Measurements from ENCODE around the gene CTSZ. TPM values are rescaled to one million over a fixed set of nuclear protein-coding genes. Genes with fewer than 3 reads are reported as not detected.

The CTSZ gene
- total and polyA plus RNA-seq, 2 donors from 2014 or later, result 200 to 234 TPM

DNA sequence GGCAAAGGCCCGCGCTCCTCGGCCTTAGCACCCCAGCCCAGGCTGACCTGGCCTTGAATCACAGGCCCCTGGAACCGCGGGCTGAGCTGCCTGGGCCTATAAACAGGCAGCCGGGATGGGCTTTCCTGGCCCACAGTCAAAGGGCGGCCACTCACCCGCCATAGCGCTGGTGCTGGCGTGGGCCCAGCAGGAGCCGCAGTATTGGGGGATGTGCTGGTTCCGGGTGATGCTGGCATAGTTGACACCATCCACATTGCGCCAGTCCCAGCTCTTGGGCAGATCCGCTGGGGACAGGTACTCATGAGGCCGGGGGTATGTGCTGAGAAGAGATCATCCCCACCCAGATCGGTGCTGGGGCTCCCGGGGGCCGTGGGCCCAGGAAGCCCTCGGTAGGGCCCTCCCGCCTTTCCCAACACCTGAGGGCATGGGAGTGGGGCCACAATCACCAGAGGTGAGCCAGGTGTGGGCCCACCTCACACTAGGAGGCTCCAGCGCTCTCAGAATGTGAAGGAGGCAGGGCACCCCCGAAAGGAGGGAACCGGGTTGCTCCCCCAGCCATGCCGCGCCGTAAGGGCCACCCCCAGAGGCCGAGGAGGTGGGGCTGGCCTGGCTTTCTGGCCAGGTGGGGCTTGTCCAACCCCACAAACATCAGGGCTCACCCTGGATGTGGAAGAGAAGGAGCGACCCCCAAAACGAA is 739 bp downstream of the CTSZ start:
- intact Hi-C loops (cut with DNase I), result no loop called here
- H3K36me3 ChIP-seq (ENCODE audit: control insufficient read depth in 2 of 3, insufficient read depth in 3 of 3, low read length in 3 of 3), result peaks cover 0 to 2% (median 0%) of the 10 kb centered on the region in 3 donors
- H3K4me1 ChIP-seq (ENCODE audit: control insufficient read depth in 2 of 3, insufficient read depth in 2 of 3, low read depth in 1 of 3, low read length in 3 of 3), result peaks cover 0 to 18% (median 14%) of the 10 kb centered on the region in 3 donors
- DNase-seq (peak in 1 of 5 donors; percentile 76), FAIRE-seq (no peak)
- H3K27me3 ChIP-seq (ENCODE audit: control insufficient read depth, insufficient read depth, low read length), result no peaks in the 10 kb centered on the region
- H3K27ac ChIP-seq (ENCODE audit: low read depth in 2 of 2, low read length in 2 of 2), result peak overlapping the region; percentile 62 to 76
- H3K9ac ChIP-seq (ENCODE audit: low read length in 3 of 3), result peak overlapping the region in 2 of 3 donors; percentile 29 to 86
- peak overlapping the region; percentile 1 to 73 (median 66) for H3K4me3 ChIP-seq (ENCODE audit: low read length in 3 of 3)
- TF ChIP-seq, protein P1, sequence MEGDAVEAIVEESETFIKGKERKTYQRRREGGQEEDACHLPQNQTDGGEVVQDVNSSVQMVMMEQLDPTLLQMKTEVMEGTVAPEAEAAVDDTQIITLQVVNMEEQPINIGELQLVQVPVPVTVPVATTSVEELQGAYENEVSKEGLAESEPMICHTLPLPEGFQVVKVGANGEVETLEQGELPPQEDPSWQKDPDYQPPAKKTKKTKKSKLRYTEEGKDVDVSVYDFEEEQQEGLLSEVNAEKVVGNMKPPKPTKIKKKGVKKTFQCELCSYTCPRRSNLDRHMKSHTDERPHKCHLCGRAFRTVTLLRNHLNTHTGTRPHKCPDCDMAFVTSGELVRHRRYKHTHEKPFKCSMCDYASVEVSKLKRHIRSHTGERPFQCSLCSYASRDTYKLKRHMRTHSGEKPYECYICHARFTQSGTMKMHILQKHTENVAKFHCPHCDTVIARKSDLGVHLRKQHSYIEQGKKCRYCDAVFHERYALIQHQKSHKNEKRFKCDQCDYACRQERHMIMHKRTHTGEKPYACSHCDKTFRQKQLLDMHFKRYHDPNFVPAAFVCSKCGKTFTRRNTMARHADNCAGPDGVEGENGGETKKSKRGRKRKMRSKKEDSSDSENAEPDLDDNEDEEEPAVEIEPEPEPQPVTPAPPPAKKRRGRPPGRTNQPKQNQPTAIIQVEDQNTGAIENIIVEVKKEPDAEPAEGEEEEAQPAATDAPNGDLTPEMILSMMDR (IDR thresholded peaks at IDR 0.05; ENCODE audit: borderline replicate concordance, extremely low read depth, insufficient read depth), result no peak
- no peaks in the 10 kb centered on the region for H3K9me3 ChIP-seq (ENCODE audit: control insufficient read depth in 2 of 3, insufficient read depth in 1 of 3, low read length in 3 of 3)

GRCh38 chr20:59005523-59006166 is 1.4 kb downstream of the CTSZ start:
- H3K27ac ChIP-seq (ENCODE audit: low read depth in 2 of 2, low read length in 2 of 2), result peak overlapping the region; percentile 3 to 62
- peak overlapping the region in 2 of 3 donors; percentile 2 to 73 for H3K4me3 ChIP-seq (ENCODE audit: low read length in 3 of 3)
- TF ChIP-seq, protein P1 (IDR thresholded peaks at IDR 0.05; ENCODE audit: borderline replicate concordance, extremely low read depth, insufficient read depth), result no peak
- peak in 1 of 5 donors; percentile 58 for DNase-seq
- FAIRE-seq, result no peak
- peaks cover 0 to 18% (median 11%) of the 10 kb centered on the region in 3 donors for H3K4me1 ChIP-seq (ENCODE audit: control insufficient read depth in 2 of 3, insufficient read depth in 2 of 3, low read depth in 1 of 3, low read length in 3 of 3)
- intact Hi-C loops (cut with DNase I), result no loop called here
- peak overlapping the region in 1 of 3 donors; percentile 65 for H3K9ac ChIP-seq (ENCODE audit: low read length in 3 of 3)
- H3K9me3 ChIP-seq (ENCODE audit: control insufficient read depth in 2 of 3, insufficient read depth in 1 of 3, low read length in 3 of 3), result no peaks in the 10 kb centered on the region
- peaks cover 0 to 4% (median 0%) of the 10 kb centered on the region in 3 donors for H3K36me3 ChIP-seq (ENCODE audit: control insufficient read depth in 2 of 3, insufficient read depth in 3 of 3, low read length in 3 of 3)
- no peaks in the 10 kb centered on the region for H3K27me3 ChIP-seq (ENCODE audit: control insufficient read depth, insufficient read depth, low read length)

GRCh38 chr20:59004763-59005522 is 2.1 kb downstream of the CTSZ start:
- Histone ChIP-seq H3K9me3 (ENCODE audit: control insufficient read depth in 2 of 3, insufficient read depth in 1 of 3, low read length in 3 of 3) (no peaks in the 10 kb centered on the region), H3K27me3 (ENCODE audit: control insufficient read depth, insufficient read depth, low read length) (no peaks in the 10 kb centered on the region), H3K9ac (ENCODE audit: low read length in 3 of 3) (peak overlapping the region in 1 of 3 donors; percentile 15), H3K36me3 (ENCODE audit: control insufficient read depth in 2 of 3, insufficient read depth in 3 of 3, low read length in 3 of 3) (peaks cover 0 to 4% (median 0%) of the 10 kb centered on the region in 3 donors), H3K4me3 (ENCODE audit: low read length in 3 of 3) (peak overlapping the region in 2 of 3 donors; percentile 0 to 73), H3K4me1 (ENCODE audit: control insufficient read depth in 2 of 3, insufficient read depth in 2 of 3, low read depth in 1 of 3, low read length in 3 of 3) (peaks cover 0 to 14% (median 6%) of the 10 kb centered on the region in 3 donors), H3K27ac (ENCODE audit: low read depth in 2 of 2, low read length in 2 of 2) (peak overlapping the region in 1 of 2 donors; percentile 28)
- no peak for FAIRE-seq
- TF ChIP-seq, protein P1 (IDR thresholded peaks at IDR 0.05; ENCODE audit: borderline replicate concordance, extremely low read depth, insufficient read depth), result no peak
- intact Hi-C loops (cut with DNase I), result no loop called here
- peak in 1 of 5 donors; percentile 85 for DNase-seq
